NCI-H1105 treated with DMSO at 0.1 percent for 48 hours (cell line): ENCODE measurements around the gene ESRRB.

Experiments
- DNase-seq: peaks from one replicate; lab custom pipeline; 2025; lab: John Stamatoyannopoulos, UW

ESRRB gene

GRCh38 chr14:76375947-76376404 is at the start of gene ESRRB:
Gene ESRRB, plus strand, starts transcription at chr14:76376137. Its CDS starts 265 bp downstream, at chr14:76376402.
- DNase-seq, result peak; percentile 62

DNA sequence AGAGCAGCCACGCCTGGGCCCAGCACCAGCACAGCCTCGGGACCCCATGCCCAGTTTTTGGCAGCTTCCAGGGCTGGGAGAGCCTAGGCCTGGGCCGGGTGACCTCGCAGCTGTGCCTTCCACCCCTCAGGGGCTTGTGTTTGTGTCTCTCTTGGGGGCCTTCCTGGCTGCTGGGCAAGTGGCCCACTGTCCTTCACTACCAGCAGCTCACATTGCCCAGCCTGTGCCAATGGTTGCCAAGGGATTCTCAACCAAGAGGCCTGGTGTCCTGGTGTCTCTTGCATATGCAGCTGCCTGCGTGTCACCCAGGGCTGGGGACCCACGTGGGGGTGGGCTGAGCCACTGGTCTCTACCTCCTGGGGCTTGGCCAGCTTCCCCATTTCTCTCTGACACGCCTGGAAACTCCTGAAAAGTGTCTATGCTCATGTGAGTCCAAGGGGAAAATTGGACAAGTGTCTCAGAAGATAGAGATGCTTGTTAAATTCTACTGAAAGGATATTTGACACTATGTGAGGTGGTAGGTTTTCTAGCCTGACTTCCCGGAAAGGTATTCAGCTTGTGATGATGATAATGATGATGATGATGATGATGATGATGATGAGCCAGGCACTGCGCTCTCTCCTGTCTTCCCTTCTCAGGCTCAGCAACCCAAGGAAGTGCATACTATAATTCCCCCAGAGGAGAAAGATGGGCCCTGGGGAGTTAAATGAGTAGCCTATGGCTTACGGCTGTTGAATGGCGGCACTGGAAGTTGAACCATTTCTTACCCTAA is 48.8 kb upstream of the ESRRB start:
- no peak for DNase-seq

DNA sequence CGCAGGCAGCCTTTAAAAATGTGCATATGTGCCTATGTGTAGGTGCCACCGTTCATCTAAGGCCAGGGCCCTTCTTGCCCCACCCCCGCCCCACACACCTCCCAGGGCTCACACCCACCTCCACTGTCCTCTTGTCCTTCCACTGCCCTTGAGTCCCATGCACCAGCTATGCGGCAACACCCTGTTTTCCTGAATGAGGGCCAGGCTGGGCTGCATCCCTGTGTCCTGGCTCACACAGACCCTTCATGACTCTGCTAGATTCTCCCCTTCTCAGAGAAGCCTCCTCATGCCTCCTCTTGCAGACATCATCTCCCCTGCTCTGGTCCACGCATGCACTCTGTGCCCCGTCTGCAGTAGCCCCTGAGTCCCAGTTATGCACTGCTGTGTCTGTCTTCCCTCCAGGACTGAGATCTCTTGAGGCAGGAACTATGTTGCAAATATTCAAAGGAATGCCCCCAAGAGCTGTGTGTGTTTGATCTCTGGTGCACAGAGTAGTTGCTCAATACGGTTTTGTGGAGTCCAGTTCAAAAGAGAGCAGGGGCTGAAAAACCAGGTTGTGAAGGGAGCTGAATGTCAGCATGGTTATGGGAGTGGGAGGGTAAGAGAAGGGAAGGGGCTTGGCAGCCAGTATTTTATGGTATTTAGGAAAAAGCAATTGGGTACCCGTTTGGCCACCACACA is 47.3 kb upstream of the ESRRB start:
- no peak for DNase-seq

DNA sequence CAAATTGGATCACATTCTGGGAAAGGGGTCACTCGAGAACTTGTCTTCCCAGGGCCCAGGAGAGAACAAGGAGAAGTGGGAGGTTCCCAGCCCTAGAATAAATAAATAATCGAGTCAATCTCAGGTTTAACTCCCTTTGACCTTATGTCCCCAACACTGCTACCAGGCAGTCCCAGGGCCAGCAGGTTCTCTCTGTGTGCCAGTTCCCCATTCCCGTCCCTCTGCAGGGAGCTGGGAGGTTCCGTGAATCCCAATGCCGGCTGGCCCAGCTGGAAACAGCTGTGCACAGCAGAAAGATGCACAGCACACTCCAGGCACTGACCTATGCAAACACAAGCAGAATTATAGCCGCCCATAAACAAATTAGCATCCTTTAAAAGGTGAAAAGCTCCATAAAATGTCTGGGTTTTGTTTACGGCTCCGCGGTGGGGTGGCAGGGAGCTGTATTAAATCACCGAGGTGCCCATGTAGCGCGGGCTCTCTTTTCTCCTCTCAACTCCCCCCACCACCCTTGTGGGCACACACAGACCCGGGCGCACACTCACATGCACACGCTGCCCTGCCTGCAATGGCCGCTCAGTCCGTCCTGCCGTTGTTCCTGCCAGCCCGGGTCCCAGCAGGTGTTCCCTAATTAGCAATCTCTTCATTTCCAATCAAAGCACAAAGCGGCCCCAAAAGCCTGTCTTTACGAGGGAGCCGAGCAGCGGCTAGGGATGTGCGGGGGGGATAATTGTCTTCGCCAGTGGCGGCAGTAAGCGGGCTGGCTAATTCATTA is 46.6 kb upstream of the ESRRB start:
- DNase-seq, result peak; percentile 80

GRCh38 chr14:76329951-76330350 is 46.0 kb upstream of the ESRRB start:
- no peak for DNase-seq

DNA sequence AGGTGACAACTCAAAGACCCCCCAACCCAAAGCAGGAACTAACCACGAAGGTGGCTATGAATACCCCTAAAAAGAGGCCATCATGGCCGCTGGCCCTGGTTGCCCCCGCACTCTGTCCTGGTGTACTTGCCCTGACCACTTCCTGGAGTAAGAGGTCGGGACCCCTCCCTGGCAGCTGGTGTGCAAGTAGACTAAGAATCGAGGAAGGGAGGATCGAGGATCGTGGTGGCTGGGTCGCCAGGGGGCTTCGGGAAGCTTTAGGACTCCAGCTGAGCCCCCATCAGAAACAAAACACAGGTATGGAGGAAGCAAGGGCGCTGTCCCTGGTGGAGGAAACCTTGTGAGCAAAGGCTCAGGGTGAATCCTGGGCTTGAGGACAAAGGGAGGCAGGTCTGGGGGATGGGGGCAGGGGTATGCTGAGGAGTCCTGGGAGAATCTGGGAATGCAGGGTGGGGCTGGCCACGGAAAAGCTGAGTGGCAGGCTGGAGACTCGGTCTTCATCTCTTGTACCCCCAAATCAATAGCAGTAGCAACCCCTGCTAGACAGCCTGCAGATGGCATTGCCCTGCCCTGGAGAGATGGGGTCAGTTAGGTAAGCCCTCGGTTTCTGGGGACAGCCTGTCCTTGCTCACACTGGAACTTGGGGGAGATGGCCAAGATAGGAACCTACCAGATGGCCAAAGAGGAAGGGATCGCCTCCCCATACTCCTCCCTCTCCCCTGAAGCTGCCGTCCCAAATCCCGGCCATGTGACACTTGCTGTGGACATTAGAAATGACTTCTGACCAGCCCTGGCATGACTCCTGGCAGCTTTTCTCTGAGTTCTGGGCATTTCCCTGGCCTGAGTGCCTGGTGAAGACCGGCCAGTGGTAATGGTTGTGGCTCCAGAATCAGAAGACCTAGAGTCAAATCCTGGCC is 45.3 kb upstream of the ESRRB start:
- no peak for DNase-seq

GRCh38 chr14:76331328-76332011 is 44.5 kb upstream of the ESRRB start:
- no peak for DNase-seq

DNA sequence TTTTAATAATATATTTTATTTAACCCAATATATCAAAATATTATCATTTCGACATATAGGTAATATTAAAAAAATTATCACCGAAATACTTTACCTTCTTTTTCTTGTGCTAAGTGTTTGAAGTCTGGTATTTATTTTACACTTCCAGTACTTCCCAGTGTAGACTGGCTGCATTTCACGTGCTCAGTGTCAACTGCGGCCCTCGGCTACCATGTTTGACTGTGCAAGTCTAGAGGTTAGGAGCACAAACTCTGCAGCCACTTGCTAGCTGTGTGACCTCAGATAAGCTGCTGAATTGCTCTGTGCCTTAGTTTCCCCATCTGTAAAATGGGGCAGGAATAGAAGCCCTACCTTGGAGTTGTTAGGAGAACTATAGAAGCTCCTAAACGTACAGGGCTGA is 42.3 kb upstream of the ESRRB start:
- no peak for DNase-seq

GRCh38 chr14:76334316-76334715 is 41.6 kb upstream of the ESRRB start:
- DNase-seq, result no peak

GRCh38 chr14:76336876-76337275 is 39.1 kb upstream of the ESRRB start:
- no peak for DNase-seq

- DNase-seq, result no peak
Measured at GRCh38 chr14:76337635-76338545, 38.0 kb upstream of the ESRRB start.

GRCh38 chr14:76339728-76340615 is 36.0 kb upstream of the ESRRB start:
- no peak for DNase-seq

DNA sequence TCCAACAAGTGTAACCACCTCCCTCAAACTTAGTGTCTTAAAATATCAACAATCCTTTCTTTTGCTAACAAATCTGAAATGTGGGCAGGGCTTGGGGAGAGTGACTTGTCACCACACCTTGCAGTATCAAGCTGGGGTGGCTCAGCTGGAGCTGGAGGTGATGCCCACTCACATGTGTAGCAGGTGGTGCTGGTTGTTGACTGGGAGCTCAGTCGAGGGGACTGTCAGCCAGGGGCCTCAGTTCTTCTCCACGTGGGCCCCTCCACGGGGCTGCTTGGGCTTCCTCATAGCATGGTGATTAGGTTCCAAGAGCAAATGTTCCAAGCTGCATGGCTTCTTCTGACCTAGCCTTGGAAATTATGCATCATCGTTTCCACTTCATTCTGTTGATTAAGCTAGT is 32.6 kb upstream of the ESRRB start:
- no peak for DNase-seq

GRCh38 chr14:76346391-76347160 is 29.4 kb upstream of the ESRRB start:
- no peak for DNase-seq

DNA sequence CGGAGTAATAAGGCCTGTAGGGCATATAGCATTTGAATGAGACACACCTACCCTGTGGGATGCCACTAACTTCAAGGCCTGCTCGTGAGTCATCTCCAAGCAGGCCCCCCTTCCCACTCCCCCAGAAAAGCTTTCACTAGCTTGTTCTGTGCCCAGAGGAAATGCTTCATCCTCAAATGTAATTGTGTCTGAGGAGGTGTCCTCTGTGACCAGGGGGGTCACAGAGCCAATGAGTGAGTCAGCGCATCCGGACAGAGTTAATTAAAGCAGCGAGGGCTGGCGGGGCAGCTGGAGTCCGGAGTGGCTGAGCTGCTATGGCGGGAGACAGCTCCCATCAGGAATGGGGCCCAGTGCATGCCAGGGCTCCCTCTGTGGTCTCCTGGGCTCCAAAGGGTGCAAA is 27.0 kb upstream of the ESRRB start:
- DNase-seq, result no peak

GRCh38 chr14:76349993-76350392 is 25.9 kb upstream of the ESRRB start:
- no peak for DNase-seq

- no peak for DNase-seq
Measured at GRCh38 chr14:76350671-76351070, 25.3 kb upstream of the ESRRB start.

DNA sequence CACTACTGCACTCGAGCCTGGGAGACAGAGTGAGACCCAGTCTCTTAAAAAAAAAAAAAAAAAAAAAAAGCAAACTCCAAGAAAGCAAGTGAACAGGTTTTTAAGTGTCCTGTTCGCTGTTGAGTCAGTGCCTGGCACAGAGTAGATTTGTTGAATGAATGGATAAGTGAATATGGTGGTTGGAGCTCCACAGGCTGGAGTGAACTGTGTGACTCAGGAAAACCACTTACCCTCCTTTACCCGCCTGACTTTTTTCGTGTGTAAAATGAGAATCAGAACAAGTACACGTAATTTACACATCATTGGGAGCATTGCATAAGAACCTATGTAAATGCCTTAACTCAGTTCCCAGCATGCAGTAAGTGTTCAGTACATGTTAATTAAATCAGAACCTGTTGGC is 24.0 kb upstream of the ESRRB start:
- DNase-seq, result no peak
